Ascending aorta (tissue), 2 donors: ENCODE data around the gene RAD9B. TPM values are rescaled to one million over a fixed set of nuclear protein-coding genes. Genes with fewer than 3 reads are reported as not detected.

Source experiments
- DNase-seq, 2 donors: peaks; one replicate each; pipeline ENCODE4 v3.0.0-alpha.2; 2019; ENCODE audit warnings: low spot score in 2 of 2
- H3K27ac ChIP-seq, 2 donors: fragments of 200-600 bp; sonication (generic); one replicate each; pipeline ENCODE4 v1.5.1; 2016 to 2017; ENCODE audit warnings: mild to moderate bottlenecking in 1 of 2
- H3K27me3 ChIP-seq: fragments of 200-600 bp; sonication (generic); one replicate; pipeline ENCODE4 v1.5.1; 2017
- H3K36me3 ChIP-seq, 2 donors: fragments of 200-600 bp; sonication (generic); one replicate each; pipeline ENCODE4 v1.5.1; 2016
- H3K4me1 ChIP-seq, 2 donors: fragments of 200-600 bp; sonication (generic); one replicate each; pipeline ENCODE4 v1.5.1; 2016 to 2017; ENCODE audit warnings: mild to moderate bottlenecking in 1 of 2
- H3K4me3 ChIP-seq, 2 donors: fragments of 200-600 bp; sonication (generic); one replicate each; pipeline ENCODE4 v1.5.1; 2016 to 2017; ENCODE audit warnings: mild to moderate bottlenecking in 1 of 2
- H3K9me3 ChIP-seq, 2 donors: fragments of 200-600 bp; sonication (generic); one replicate each; pipeline ENCODE4 v1.5.1; 2016
- CTCF ChIP-seq, 3 experiments: fragments of 200-600 bp in 2 of 3; fragments of 450-650 bp in 1 of 3; sonication (generic) in 2 of 3; IDR thresholded peaks; one replicate each; pipeline ENCODE4 v1.5.1; 2016 to 2019; ENCODE audit warnings: antibody characterized with exemption in 3 of 3, mild to moderate bottlenecking in 1 of 3, moderate library complexity in 1 of 3
- intact Hi-C: fragments of 100-400 bp; cut with DNase I; formaldehyde crosslinking; loops from one replicate; pipeline ENCODE4 v1.15.1; 2023
- total RNA-seq: library from RNA; depleted of rRNA; stranded (reverse); fragments of >200 nt; gene quantifications from one replicate; pipeline ENCODE4 v1.1.0, GENCODE V29; 2016

Gene RAD9B
- total RNA-seq, 1 donor from 2014 or later = not detected

- Histone ChIP-seq H3K27ac (no peak overlapping the region), H3K9me3 (no peaks in the 10 kb centered on the region), H3K4me1 (peaks cover 3% of the 10 kb centered on the region in 2 donors), H3K27me3 (no peaks in the 10 kb centered on the region), H3K36me3 (peaks cover 0 to 5% of the 10 kb centered on the region in 2 donors), H3K4me3 (no peak overlapping the region)
- no peak for DNase-seq
- intact Hi-C loops = no loop called here
- no peak for TF ChIP-seq CTCF (IDR thresholded peaks at IDR 0.05)
These were observed 29.7 kb downstream of the RAD9B start for GRCh38 chr12:110531741-110532333.

- H3K27ac ChIP-seq = no peak overlapping the region
- no peak for DNase-seq
- H3K4me3 ChIP-seq = no peak overlapping the region
- H3K27me3 ChIP-seq = no peaks in the 10 kb centered on the region
- intact Hi-C loops = no loop called here
- TF ChIP-seq CTCF (IDR thresholded peaks at IDR 0.05) = no peak
- peaks cover 3 to 5% of the 10 kb centered on the region in 2 donors for H3K4me1 ChIP-seq
- no peaks in the 10 kb centered on the region for H3K9me3 ChIP-seq
- H3K36me3 ChIP-seq = peaks cover 0 to 5% of the 10 kb centered on the region in 2 donors
These were observed 30.5 kb downstream of the RAD9B start for GRCh38 chr12:110532644-110533043.

- Histone ChIP-seq H3K27ac (no peak overlapping the region), H3K4me1 (peaks cover 3 to 12% of the 10 kb centered on the region in 2 donors), H3K36me3 (peaks cover 0 to 5% of the 10 kb centered on the region in 2 donors), H3K27me3 (no peaks in the 10 kb centered on the region), H3K4me3 (no peak overlapping the region), H3K9me3 (no peaks in the 10 kb centered on the region)
- no peak for DNase-seq
- no peak for TF ChIP-seq CTCF (IDR thresholded peaks at IDR 0.05)
- intact Hi-C loops = no loop called here
These were observed 31.5 kb downstream of the RAD9B start for GRCh38 chr12:110533607-110534006.

GRCh38 chr12:110534811-110535210, 32.7 kb downstream of the RAD9B start:
- no peak for TF ChIP-seq CTCF (IDR thresholded peaks at IDR 0.05)
- DNase-seq = no peak
- H3K4me1 ChIP-seq = peaks cover 3 to 12% of the 10 kb centered on the region in 2 donors
- no peaks in the 10 kb centered on the region for H3K9me3 ChIP-seq
- no peak overlapping the region for H3K4me3 ChIP-seq
- peaks cover 0 to 5% of the 10 kb centered on the region in 2 donors for H3K36me3 ChIP-seq
- H3K27me3 ChIP-seq = no peaks in the 10 kb centered on the region
- intact Hi-C loops = no loop called here
- H3K27ac ChIP-seq = no peak overlapping the region

- Histone ChIP-seq H3K27me3 (no peaks in the 10 kb centered on the region), H3K36me3 (peaks cover 0 to 5% of the 10 kb centered on the region in 2 donors), H3K4me3 (peak overlapping the region; percentile 2 to 44), H3K4me1 (peaks cover 0 to 12% of the 10 kb centered on the region in 2 donors), H3K27ac (peak overlapping the region; percentile 75 to 76), H3K9me3 (no peaks in the 10 kb centered on the region)
- intact Hi-C loops = loop anchor here (2.0 kb wide), 1 partner anchor 46 kb away; the partner anchor contains the start of gene PPTC7
- no peak for TF ChIP-seq CTCF (IDR thresholded peaks at IDR 0.05)
- DNase-seq = no peak
These were observed 34.9 kb downstream of the RAD9B start for GRCh38 chr12:110536834-110537604.
